Activated T-helper 1 cell treated with anti-CD3 and anti-CD28 coated beads, Interleukin-12 subunit alpha, Interleukin-12 subunit beta, Interleukin-2, Interleukin-4 antibody, amounts not matched to agents 30 ng/mL and 10 ng/mL and 1 ng/mL, durations not matched to agents 14 hours and 24 hours and 36 hours (primary cell): ENCODE measurements around the gene FAM117A. TPM values are rescaled to one million over a fixed set of nuclear protein-coding genes. Genes with fewer than 3 reads are reported as not detected.
A peak's percentile ranks its signal among the peaks of the same experiment; 100 is the strongest.

ENCODE experiments used
- DNase-seq: peaks from one replicate; pipeline ENCODE4 v3.0.0; 2021; ENCODE audit warnings: low spot score
- H3K27ac Mint-ChIP-seq: one replicate; pipeline ENCODE4 v1.8.0; 2021; ENCODE audit warnings: mild to moderate bottlenecking, mixed read lengths
- H3K27me3 Mint-ChIP-seq: one replicate; pipeline ENCODE4 v1.8.0; 2022; ENCODE audit warnings: mild to moderate bottlenecking, moderate library complexity, mixed read lengths; ENCODE audit not compliant: insufficient read depth
- H3K36me3 Mint-ChIP-seq: one replicate; pipeline ENCODE4 v1.8.0; 2021; ENCODE audit warnings: low read depth, mixed read lengths
- H3K4me1 Mint-ChIP-seq: one replicate; pipeline ENCODE4 v1.8.0; 2021; ENCODE audit warnings: low read depth, mixed read lengths
- H3K4me3 Mint-ChIP-seq: one replicate; pipeline ENCODE4 v1.8.0; 2021; ENCODE audit warnings: mild to moderate bottlenecking, moderate library complexity, mixed read lengths
- H3K9me3 Mint-ChIP-seq: one replicate; pipeline ENCODE4 v1.8.0; 2021; ENCODE audit warnings: mixed read lengths
- intact Hi-C: fragments of 100-400 bp; cut with micrococcal nuclease; formaldehyde crosslinking; loops from one replicate; pipeline ENCODE4 v1.15.1; 2024
- total RNA-seq: library from RNA; stranded (reverse); gene quantifications from 2 replicates; pipeline ENCODE4 v1.2.3, GENCODE V29; 2022

FAM117A gene, protein sequence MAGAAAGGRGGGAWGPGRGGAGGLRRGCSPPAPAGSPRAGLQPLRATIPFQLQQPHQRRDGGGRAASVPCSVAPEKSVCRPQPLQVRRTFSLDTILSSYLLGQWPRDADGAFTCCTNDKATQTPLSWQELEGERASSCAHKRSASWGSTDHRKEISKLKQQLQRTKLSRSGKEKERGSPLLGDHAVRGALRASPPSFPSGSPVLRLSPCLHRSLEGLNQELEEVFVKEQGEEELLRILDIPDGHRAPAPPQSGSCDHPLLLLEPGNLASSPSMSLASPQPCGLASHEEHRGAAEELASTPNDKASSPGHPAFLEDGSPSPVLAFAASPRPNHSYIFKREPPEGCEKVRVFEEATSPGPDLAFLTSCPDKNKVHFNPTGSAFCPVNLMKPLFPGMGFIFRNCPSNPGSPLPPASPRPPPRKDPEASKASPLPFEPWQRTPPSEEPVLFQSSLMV
- 13.9 and 14.8 TPM in 2 replicates for total RNA-seq

DNA sequence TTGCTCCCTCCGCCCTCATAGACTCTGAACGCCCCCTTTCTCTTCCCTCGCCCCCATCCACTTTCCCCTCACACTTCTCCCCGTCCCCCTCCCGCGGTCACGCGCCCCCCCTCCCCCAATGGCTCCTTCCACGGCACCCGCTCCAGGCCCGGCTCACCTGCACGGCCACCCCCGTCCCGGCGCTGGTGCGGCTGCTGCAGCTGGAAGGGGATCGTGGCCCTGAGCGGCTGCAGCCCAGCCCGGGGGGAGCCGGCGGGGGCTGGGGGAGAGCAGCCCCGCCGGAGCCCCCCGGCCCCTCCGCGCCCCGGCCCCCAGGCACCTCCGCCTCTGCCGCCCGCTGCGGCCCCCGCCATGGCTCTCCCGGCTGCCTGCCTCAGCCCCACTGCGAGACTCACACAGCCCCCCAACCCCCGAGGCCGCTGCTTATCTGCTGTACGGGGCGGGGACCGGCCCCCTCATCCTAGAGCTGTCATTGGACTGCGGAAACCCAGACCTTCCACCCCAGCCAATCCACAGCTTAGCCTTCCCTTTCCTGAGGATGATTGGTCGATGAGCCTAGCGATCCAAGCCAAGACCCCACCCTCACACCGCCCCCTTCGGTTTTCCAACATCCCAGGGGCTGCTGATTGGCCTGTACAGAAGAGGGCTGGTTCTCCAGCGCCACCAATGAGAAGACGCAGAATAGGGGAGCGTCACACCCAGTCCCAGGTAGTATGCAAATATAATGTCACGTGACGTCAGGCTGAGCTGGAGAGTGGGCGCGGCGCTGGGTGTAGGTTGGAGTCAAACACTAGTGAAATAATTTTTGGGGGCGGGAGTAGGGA lies at the start of gene FAM117A:
Gene FAM117A, minus strand, starts transcription at position 397 of the 824 bp plus-strand sequence. Its CDS starts 44 bp downstream, at position 353.
- Mint-ChIP-seq H3K4me1 (peaks cover 54% of the 10 kb centered on the region), H3K27me3 (peaks cover 25% of the 10 kb centered on the region), H3K9me3 (no peaks in the 10 kb centered on the region), H3K27ac (peak within 1 kb of the TSS; percentile 90), H3K36me3 (peaks cover 3% of the 10 kb centered on the region), H3K4me3 (peak within 1 kb of the TSS; percentile 96)
- peak; percentile 95 for DNase-seq
- intact Hi-C loops = loop anchor here (1.0 to 5.0 kb wide), 7 partner anchors 24 to 1647 kb away; partner anchors contain the start of genes KAT7 and SPOP

DNA sequence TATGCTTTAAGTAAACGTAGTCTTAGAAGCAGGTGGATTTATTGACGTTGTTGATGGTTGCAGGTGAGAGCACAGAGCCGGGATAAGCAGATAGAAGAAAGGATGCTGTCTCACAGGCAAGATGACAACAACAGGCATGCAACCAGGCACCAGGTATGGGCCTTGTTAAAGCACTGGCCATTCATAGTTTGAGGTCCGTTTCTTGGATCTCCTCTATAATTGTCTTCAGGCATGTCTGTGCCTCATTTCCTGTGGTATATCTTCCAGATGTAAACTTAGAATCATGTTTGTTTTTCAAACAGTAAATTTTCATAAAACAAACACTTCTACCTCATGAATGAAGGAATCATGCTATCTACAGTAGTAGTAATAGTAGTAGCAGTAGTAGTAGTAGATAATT lies 45.1 kb upstream of the FAM117A start:
- no peaks in the 10 kb centered on the region for H3K9me3 Mint-ChIP-seq
- H3K4me3 Mint-ChIP-seq = no peak overlapping the region
- no peak for DNase-seq
- H3K27me3 Mint-ChIP-seq = no peaks in the 10 kb centered on the region
- intact Hi-C loops = no loop called here
- peaks cover 39% of the 10 kb centered on the region for H3K36me3 Mint-ChIP-seq
- H3K27ac Mint-ChIP-seq = peak overlapping the region; percentile 8
- H3K4me1 Mint-ChIP-seq = peaks cover 24% of the 10 kb centered on the region

DNA sequence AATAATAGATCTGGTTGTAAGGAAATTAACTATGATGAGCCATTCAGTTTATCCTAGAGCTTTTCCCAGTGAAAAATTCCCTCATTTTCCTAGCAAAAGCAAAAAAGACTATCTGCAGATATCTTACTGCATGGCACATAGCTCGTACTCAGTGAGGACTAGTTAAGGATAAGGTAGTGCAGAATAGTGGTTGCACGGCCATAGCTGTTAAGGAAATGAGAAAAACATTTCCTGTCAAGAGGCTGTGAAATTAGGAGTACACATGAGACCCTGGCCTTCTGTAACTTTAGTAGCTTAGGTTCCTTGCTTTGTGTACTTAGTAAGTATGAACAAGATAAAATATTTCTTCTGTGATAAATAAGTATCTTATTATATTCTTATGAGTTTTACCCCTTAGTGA lies 34.8 kb upstream of the FAM117A start:
- intact Hi-C loops = no loop called here
- no peaks in the 10 kb centered on the region for H3K27me3 Mint-ChIP-seq
- no peak for DNase-seq
- H3K4me3 Mint-ChIP-seq = no peak overlapping the region
- no peaks in the 10 kb centered on the region for H3K9me3 Mint-ChIP-seq
- H3K4me1 Mint-ChIP-seq = peaks cover 39% of the 10 kb centered on the region
- H3K27ac Mint-ChIP-seq = peak overlapping the region; percentile 73
- H3K36me3 Mint-ChIP-seq = peaks cover 32% of the 10 kb centered on the region

DNA sequence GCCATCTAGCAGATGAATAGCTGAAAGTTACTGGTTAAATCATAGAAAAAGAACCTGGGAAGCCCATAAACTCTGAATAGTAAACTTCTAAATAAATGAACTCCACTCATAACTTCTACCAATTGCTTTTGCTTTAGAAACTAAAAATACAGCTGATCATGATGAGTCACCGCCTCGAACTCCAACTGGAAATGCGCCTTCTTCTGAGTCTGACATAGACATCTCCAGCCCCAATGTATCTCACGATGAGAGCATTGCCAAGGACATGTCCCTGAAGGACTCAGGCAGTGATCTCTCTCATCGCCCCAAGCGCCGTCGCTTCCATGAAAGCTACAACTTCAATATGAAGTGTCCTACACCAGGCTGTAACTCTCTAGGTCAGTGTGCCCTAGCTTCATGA lies 34.3 kb upstream of the FAM117A start:
- no peak for DNase-seq
- Mint-ChIP-seq H3K4me1 (peaks cover 41% of the 10 kb centered on the region), H3K36me3 (peaks cover 34% of the 10 kb centered on the region), H3K27ac (no peak overlapping the region), H3K9me3 (no peaks in the 10 kb centered on the region), H3K27me3 (no peaks in the 10 kb centered on the region), H3K4me3 (no peak overlapping the region)
- intact Hi-C loops = no loop called here

DNA sequence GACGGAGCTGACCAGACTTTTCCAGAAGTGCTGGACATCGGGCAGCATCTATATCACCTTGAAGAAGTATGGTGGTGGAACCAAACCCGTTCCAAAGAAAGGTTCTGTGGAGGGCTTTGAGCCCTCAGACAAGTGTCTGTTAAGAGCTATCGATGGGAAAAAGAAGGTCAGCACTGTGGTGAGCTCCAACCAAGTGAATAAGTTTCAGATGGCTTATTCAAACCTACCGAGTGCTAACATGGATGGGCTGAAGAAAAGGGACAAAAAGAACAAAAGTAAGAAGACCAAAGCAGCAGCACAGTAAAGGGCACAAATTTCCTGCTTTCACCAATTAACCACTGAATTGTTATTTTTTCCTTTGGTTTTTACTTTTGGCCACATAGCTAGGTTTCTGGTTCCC lies 31.4 kb upstream of the FAM117A start:
- DNase-seq = no peak
- H3K27me3 Mint-ChIP-seq = no peaks in the 10 kb centered on the region
- peak overlapping the region; percentile 34 for H3K4me3 Mint-ChIP-seq
- intact Hi-C loops = no loop called here
- H3K36me3 Mint-ChIP-seq = peaks cover 48% of the 10 kb centered on the region
- H3K9me3 Mint-ChIP-seq = no peaks in the 10 kb centered on the region
- H3K4me1 Mint-ChIP-seq = peaks cover 43% of the 10 kb centered on the region
- peak overlapping the region; percentile 75 for H3K27ac Mint-ChIP-seq

DNA sequence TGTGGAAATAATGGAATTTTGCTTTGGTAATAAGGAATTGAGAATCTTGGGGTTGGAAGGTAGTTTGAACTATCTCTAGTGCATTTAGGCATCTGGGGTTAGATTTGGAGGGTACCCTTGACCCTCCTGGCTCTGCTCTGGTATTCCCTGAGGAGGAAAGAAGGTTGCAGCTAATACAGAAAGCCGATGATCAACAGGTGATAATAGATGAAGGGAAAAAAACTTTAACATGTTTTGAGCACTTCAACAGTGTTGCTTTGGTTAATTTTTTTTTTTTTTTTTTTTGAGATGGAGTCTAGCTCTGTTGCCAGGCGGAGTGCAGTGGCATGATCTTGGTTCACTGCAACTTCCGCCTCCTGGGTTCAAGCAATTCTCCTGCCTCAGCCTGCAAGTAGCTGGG lies 29.4 kb upstream of the FAM117A start:
- Mint-ChIP-seq H3K4me3 (no peak overlapping the region), H3K36me3 (peaks cover 47% of the 10 kb centered on the region), H3K27ac (no peak overlapping the region), H3K4me1 (peaks cover 51% of the 10 kb centered on the region), H3K27me3 (no peaks in the 10 kb centered on the region), H3K9me3 (no peaks in the 10 kb centered on the region)
- no peak for DNase-seq
- intact Hi-C loops = no loop called here

DNA sequence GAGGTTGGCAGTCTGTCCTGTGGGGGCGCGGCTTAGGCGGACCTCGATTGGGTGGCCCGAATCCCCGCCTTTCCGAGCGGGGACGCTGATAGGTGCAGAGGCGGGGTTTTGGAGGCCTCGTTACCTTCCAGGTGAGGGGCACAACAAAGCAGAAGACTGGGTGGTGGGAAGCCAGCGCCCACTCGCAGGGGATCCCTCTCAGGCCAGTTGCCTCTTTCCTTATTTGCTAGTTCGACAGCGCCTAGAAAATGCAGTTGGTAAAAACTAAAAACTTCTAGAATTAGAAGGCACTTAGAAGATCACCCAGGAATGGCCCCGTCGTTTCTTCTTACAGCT lies 25.3 kb upstream of the FAM117A start:
- Mint-ChIP-seq H3K27ac (peak overlapping the region; percentile 99), H3K27me3 (no peaks in the 10 kb centered on the region), H3K4me3 (peak overlapping the region; percentile 94), H3K4me1 (peaks cover 36% of the 10 kb centered on the region), H3K36me3 (peaks cover 34% of the 10 kb centered on the region), H3K9me3 (no peaks in the 10 kb centered on the region)
- intact Hi-C loops = loop anchor here (2.0 kb wide), 2 partner anchors 62 to 362 kb away; partner anchors contain the start of gene PPP1R9B
- DNase-seq = no peak

DNA sequence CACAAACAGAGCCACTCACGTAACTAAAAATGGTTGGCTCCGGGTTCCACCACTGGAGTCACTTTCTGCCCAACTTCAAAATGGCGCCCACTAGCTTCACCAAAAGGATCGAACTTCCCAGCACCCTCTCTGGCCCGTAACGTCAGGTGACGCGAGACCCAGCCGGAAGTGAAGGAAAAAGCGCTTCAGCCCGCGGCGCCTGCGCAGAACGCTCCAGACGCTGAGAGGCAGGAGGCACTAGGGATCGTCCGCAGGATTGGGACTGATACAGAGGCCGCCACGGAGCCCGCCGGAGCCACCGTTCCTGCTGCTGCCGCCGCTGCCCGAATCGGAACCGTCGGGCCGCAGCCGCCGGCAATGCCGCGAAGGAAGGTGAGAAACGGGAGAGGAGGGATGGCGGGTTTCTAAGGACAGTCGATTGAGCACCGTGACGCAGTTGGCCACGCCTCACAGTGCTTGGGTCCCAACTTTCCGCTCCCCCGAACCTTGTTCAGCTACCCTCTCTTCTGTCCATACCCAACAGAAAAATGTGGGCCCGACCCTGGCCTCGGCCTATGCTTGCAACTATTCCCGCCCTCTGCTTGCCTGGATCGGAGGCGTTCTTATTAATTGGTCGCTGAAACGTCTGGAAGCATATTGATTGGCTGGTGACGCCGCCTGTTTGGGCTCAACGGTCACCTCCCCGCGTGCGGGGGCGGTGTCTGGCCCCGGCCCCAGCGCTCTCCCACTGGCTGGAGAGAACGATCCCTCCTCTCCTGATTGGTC lies 24.7 kb upstream of the FAM117A start, which contains the start of gene KAT7:
Gene KAT7, plus strand, starts transcription at position 204 of the 765 bp plus-strand sequence. Its CDS starts 154 bp downstream, at position 358.
- peaks cover 35% of the 10 kb centered on the region for H3K4me1 Mint-ChIP-seq

DNA sequence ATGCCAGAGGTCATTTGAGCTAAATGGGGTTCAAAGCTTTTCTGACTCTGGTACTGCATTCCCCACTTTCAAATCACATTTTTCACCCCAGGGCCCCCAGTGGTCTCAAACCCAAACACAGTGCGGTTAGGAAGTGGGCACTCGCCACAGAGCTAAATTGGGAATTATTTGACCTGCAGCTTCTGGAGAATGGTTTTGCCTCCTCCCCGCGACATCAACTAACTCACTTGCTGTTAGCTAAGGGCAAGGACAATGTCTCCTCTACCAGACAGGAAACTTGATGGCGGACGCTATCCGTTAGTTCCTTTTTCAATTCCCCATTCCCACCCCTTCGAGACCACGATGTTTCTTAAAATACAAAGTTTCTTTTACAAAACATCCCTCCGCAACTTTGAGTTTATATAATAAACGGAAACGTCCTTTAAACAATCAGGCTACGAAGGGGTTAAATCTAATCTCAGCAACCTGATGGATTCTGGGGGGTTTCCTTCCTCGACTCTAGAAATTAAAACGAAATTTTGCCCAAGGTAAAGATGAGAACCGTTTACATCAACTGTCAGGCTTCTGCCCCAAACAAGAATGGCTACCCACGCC lies 24.1 kb upstream of the FAM117A start:
- intact Hi-C loops = loop anchor here (1.0 to 2.0 kb wide), 9 partner anchors 24 to 373 kb away; partner anchors contain the start of genes FAM117A, PPP1R9B and SPOP
- peaks cover 31% of the 10 kb centered on the region for H3K4me1 Mint-ChIP-seq
- peak overlapping the region; percentile 99 for H3K27ac Mint-ChIP-seq

More for the DNA sequence above, 24.7 kb upstream of the FAM117A start, which contains the start of gene KAT7:
- peak; percentile 99 for DNase-seq
- no peaks in the 10 kb centered on the region for H3K9me3 Mint-ChIP-seq
- intact Hi-C loops = loop anchor here (1.0 to 2.0 kb wide), 9 partner anchors 24 to 373 kb away; partner anchors contain the start of genes FAM117A, PPP1R9B and SPOP
- peak within 1 kb of the TSS; percentile 94 for H3K4me3 Mint-ChIP-seq
- H3K27me3 Mint-ChIP-seq = no peaks in the 10 kb centered on the region
- H3K27ac Mint-ChIP-seq = peak within 1 kb of the TSS; percentile 99
- peaks cover 32% of the 10 kb centered on the region for H3K36me3 Mint-ChIP-seq

DNA sequence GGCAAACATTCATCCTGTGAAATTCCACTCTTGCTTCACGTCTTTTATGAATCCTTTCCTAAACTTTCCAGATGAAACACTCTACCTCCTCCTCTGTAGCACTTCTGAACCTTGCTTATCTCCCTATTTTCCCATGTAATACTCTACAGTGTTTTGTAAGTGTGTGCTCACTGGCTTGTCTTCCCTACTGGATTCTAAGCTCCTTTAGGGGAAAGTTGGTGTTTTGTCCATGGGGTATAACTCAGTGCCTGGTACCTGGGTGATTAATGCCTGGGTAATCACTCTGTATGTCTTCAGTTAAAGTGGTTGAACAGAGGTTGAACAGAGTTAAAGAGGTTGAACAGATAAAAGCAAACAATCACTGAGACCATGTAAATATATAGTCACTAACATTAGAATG lies 20.7 kb upstream of the FAM117A start:
- intact Hi-C loops = no loop called here
- no peak for DNase-seq
- no peak overlapping the region for H3K27ac Mint-ChIP-seq
- H3K4me1 Mint-ChIP-seq = peaks cover 29% of the 10 kb centered on the region
- peaks cover 2% of the 10 kb centered on the region for H3K27me3 Mint-ChIP-seq
- H3K36me3 Mint-ChIP-seq = peaks cover 5% of the 10 kb centered on the region
- H3K9me3 Mint-ChIP-seq = no peaks in the 10 kb centered on the region
- H3K4me3 Mint-ChIP-seq = no peak overlapping the region

More for the DNA sequence above, 24.1 kb upstream of the FAM117A start:
- no peaks in the 10 kb centered on the region for H3K27me3 Mint-ChIP-seq
- H3K4me3 Mint-ChIP-seq = peak overlapping the region; percentile 94
- DNase-seq = peak; percentile 16
- no peaks in the 10 kb centered on the region for H3K9me3 Mint-ChIP-seq
- H3K36me3 Mint-ChIP-seq = peaks cover 27% of the 10 kb centered on the region

DNA sequence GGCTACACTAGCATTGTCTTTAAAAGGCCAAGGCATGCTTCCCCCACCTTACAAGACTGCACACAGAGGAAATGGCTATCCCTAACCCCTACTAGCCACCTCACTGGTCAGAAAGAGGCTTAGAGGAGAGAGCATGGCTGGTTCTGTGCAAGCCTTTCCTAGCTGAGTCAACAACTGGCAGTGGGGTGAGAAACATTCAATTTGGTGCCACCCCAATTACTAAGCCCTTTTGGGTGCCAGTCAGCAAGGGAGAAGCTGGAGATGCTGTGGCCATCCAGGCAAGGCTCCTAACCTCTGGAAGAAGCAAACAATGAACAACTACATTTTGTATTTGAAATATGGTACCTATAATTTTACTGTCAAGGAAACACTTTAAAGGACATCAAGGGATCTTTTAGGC lies 19.9 kb upstream of the FAM117A start:
- Mint-ChIP-seq H3K27ac (no peak overlapping the region), H3K27me3 (peaks cover 2% of the 10 kb centered on the region), H3K36me3 (peaks cover 4% of the 10 kb centered on the region), H3K4me1 (peaks cover 23% of the 10 kb centered on the region), H3K9me3 (no peaks in the 10 kb centered on the region), H3K4me3 (no peak overlapping the region)
- DNase-seq = no peak
- intact Hi-C loops = no loop called here
